NCI-H510A treated with DMSO at 0.1 percent for 48 hours (cell line): ENCODE data around the gene SPATC1L.
A peak's percentile ranks its signal among the peaks of the same experiment; 100 is the strongest.

ENCODE experiments used
- DNase-seq: peaks from one replicate; lab custom pipeline; 2025; lab: John Stamatoyannopoulos, UW

SPATC1L gene

GRCh38 chr21:46161633-46162592, 22.3 kb downstream of the SPATC1L start:
- DNase-seq, result no peak

- DNase-seq, result no peak
These were observed 23.2 kb downstream of the SPATC1L start for GRCh38 chr21:46160907-46161632.

- DNase-seq, result no peak
These were observed 23.7 kb downstream of the SPATC1L start for GRCh38 chr21:46160657-46160906.

GRCh38 chr21:46159841-46160656, 24.2 kb downstream of the SPATC1L start:
- DNase-seq, result no peak

GRCh38 chr21:46159390-46159789, 24.9 kb downstream of the SPATC1L start:
- no peak for DNase-seq

- DNase-seq, result no peak
These were observed 25.5 kb downstream of the SPATC1L start for GRCh38 chr21:46158666-46159300.

- DNase-seq, result no peak
These were observed 26.2 kb downstream of the SPATC1L start for GRCh38 chr21:46157987-46158451.

- no peak for DNase-seq
These were observed 26.8 kb downstream of the SPATC1L start for GRCh38 chr21:46157396-46157986.

GRCh38 chr21:46156678-46157077, 27.6 kb downstream of the SPATC1L start:
- DNase-seq, result no peak

- DNase-seq, result no peak
These were observed 27.9 kb downstream of the SPATC1L start for GRCh38 chr21:46156378-46156645.

- DNase-seq, result no peak
These were observed 28.5 kb downstream of the SPATC1L start, which contains the start of gene FTCD for GRCh38 chr21:46155514-46156377. FTCD (minus strand) TSS chr21:46155579; CDS start chr21:46155523, 56 bp downstream.

- no peak for DNase-seq
These were observed 29.2 kb downstream of the SPATC1L start for GRCh38 chr21:46154955-46155513.

- no peak for DNase-seq
These were observed 29.9 kb downstream of the SPATC1L start for GRCh38 chr21:46154155-46154954.

GRCh38 chr21:46153247-46154154, 30.8 kb downstream of the SPATC1L start:
- DNase-seq, result peak; percentile 9

- no peak for DNase-seq
These were observed 31.4 kb downstream of the SPATC1L start for GRCh38 chr21:46152927-46153246.

- DNase-seq, result no peak
These were observed 32.0 kb downstream of the SPATC1L start for GRCh38 chr21:46151989-46152926.

GRCh38 chr21:46151261-46151988, 32.8 kb downstream of the SPATC1L start:
- DNase-seq, result no peak
